GM23338 (cell line): Measurements from ENCODE around the gene COL24A1.

Experiments used
- CREB1 ChIP-seq: fragments of 250-450 bp; sonication (Bioruptor Pico); IDR thresholded peaks from 2 replicates; pipeline ENCODE4 v1.5.0; 2020; ENCODE audit warnings: low read depth, mild to moderate bottlenecking, moderate library complexity
- EZH2 ChIP-seq: fragments of 200-600 bp; sonication (generic); IDR thresholded peaks from one replicate; pipeline ENCODE4 v1.8.0; 2017; ENCODE audit warnings: antibody characterized with exemption, mild to moderate bottlenecking, low read depth; ENCODE audit not compliant: unreplicated experiment
- EZH2phosphoT487 ChIP-seq: fragments of 200-600 bp; sonication (generic); IDR thresholded peaks from one replicate; pipeline ENCODE4 v1.8.1; 2018; ENCODE audit warnings: antibody characterized with exemption; ENCODE audit not compliant: unreplicated experiment
- JUNB ChIP-seq: IDR thresholded peaks from one replicate; pipeline ENCODE4 v1.6.1; 2016; ENCODE audit warnings: antibody characterized with exemption; ENCODE audit not compliant: unreplicated experiment
- POLR2AphosphoS5 ChIP-seq: IDR thresholded peaks from 2 replicates; pipeline ENCODE4 v1.6.1; 2016; ENCODE audit warnings: antibody characterized with exemption, low read depth
- STAT1 ChIP-seq: IDR thresholded peaks from one replicate; pipeline ENCODE4 v1.6.1; 2016; ENCODE audit warnings: antibody characterized with exemption; ENCODE audit not compliant: unreplicated experiment
- TF ChIP-seq, protein P1 (sequence below), 2 experiments: fragments of 200-600 bp in 1 of 2; sonication (generic) in 1 of 2; conservative IDR thresholded peaks; 2 replicates each; pipeline versions ENCODE4 v1.5.1 to v1.6.1; 2016 to 2017; ENCODE audit warnings: antibody characterized with exemption in 2 of 2, low read depth in 2 of 2, mild to moderate bottlenecking in 2 of 2, moderate library complexity in 1 of 2
- TF ChIP-seq, protein P2 (sequence below): IDR thresholded peaks from one replicate; pipeline ENCODE4 v1.6.1; 2018; ENCODE audit warnings: antibody characterized with exemption; ENCODE audit not compliant: unreplicated experiment

GRCh38 chr1:86192417-86192816 lies 35.8 kb upstream of the COL24A1 start:
- TF ChIP-seq, protein P1, sequence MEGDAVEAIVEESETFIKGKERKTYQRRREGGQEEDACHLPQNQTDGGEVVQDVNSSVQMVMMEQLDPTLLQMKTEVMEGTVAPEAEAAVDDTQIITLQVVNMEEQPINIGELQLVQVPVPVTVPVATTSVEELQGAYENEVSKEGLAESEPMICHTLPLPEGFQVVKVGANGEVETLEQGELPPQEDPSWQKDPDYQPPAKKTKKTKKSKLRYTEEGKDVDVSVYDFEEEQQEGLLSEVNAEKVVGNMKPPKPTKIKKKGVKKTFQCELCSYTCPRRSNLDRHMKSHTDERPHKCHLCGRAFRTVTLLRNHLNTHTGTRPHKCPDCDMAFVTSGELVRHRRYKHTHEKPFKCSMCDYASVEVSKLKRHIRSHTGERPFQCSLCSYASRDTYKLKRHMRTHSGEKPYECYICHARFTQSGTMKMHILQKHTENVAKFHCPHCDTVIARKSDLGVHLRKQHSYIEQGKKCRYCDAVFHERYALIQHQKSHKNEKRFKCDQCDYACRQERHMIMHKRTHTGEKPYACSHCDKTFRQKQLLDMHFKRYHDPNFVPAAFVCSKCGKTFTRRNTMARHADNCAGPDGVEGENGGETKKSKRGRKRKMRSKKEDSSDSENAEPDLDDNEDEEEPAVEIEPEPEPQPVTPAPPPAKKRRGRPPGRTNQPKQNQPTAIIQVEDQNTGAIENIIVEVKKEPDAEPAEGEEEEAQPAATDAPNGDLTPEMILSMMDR (conservative IDR thresholded peaks at IDR 0.05; ENCODE audit: low read depth in 2 of 2), result no peak
- no peak for TF ChIP-seq POLR2AphosphoS5
- TF ChIP-seq CREB1 (CRISPR knock-in tag), result no peak
- TF ChIP-seq EZH2, result no peak
- no peak for TF ChIP-seq STAT1
- TF ChIP-seq JUNB, result no peak
- TF ChIP-seq EZH2phosphoT487, result no peak
- TF ChIP-seq, protein P2, sequence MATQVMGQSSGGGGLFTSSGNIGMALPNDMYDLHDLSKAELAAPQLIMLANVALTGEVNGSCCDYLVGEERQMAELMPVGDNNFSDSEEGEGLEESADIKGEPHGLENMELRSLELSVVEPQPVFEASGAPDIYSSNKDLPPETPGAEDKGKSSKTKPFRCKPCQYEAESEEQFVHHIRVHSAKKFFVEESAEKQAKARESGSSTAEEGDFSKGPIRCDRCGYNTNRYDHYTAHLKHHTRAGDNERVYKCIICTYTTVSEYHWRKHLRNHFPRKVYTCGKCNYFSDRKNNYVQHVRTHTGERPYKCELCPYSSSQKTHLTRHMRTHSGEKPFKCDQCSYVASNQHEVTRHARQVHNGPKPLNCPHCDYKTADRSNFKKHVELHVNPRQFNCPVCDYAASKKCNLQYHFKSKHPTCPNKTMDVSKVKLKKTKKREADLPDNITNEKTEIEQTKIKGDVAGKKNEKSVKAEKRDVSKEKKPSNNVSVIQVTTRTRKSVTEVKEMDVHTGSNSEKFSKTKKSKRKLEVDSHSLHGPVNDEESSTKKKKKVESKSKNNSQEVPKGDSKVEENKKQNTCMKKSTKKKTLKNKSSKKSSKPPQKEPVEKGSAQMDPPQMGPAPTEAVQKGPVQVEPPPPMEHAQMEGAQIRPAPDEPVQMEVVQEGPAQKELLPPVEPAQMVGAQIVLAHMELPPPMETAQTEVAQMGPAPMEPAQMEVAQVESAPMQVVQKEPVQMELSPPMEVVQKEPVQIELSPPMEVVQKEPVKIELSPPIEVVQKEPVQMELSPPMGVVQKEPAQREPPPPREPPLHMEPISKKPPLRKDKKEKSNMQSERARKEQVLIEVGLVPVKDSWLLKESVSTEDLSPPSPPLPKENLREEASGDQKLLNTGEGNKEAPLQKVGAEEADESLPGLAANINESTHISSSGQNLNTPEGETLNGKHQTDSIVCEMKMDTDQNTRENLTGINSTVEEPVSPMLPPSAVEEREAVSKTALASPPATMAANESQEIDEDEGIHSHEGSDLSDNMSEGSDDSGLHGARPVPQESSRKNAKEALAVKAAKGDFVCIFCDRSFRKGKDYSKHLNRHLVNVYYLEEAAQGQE, result no peak
